GM23338 (cell line): ENCODE results near the gene UBE2QL1. TPM values are rescaled to one million over a fixed set of nuclear protein-coding genes. Genes with fewer than 3 reads are reported as not detected.

Source experiments
- ATAC-seq: fragments of 200-7000 bp; cut with Tn5 transposase; 3 replicates; pipeline ENCODE4 v1.9.1; 2020
- DNase-seq: peaks from one replicate; pipeline ENCODE4 v3.0.0-alpha.2; 2015; ENCODE audit warnings: low spot score
- H2AFZ ChIP-seq: fragments of 200-600 bp; sonication (generic); 2 replicates; pipeline ENCODE4 v1.8.0; 2016; ENCODE audit warnings: antibody characterized with exemption, mild to moderate bottlenecking, moderate library complexity
- H3F3A ChIP-seq: fragments of 200-600 bp; sonication (generic); replicated peaks from 2 replicates; pipeline ENCODE4 v1.8.0; 2017; ENCODE audit warnings: antibody characterized with exemption, mixed run types, low read depth
- H3K27ac ChIP-seq: fragments of 200-600 bp; sonication (generic); 2 replicates; pipeline ENCODE4 v1.6.1; 2016; ENCODE audit warnings: low read depth
- H3K27me3 ChIP-seq: fragments of 200-600 bp; sonication (generic); 2 replicates; pipeline ENCODE4 v1.8.0; 2016; ENCODE audit warnings: mild to moderate bottlenecking, mixed run types, moderate library complexity; ENCODE audit not compliant: insufficient read depth
- H3K36me3 ChIP-seq: fragments of 200-600 bp; sonication (generic); 2 replicates; pipeline ENCODE4 v1.8.0; 2016; ENCODE audit warnings: mild to moderate bottlenecking; ENCODE audit not compliant: insufficient read depth
- H3K4me1 ChIP-seq: fragments of 200-600 bp; sonication (generic); 2 replicates; pipeline ENCODE4 v1.8.0; 2016; ENCODE audit warnings: mild to moderate bottlenecking, moderate library complexity; ENCODE audit not compliant: insufficient read depth
- H3K4me2 ChIP-seq: fragments of 200-600 bp; sonication (generic); 2 replicates; pipeline ENCODE4 v1.7.1; 2017; ENCODE audit warnings: mixed run types
- H3K4me3 ChIP-seq: fragments of 200-600 bp; sonication (generic); 2 replicates; pipeline ENCODE4 v1.6.1; 2016; ENCODE audit warnings: mixed run types
- H3K79me2 ChIP-seq: fragments of 200-600 bp; sonication (generic); replicated peaks from 2 replicates; pipeline ENCODE4 v1.8.0; 2017; ENCODE audit warnings: mild to moderate bottlenecking; ENCODE audit not compliant: insufficient read depth
- H3K9me2 ChIP-seq: fragments of 200-600 bp; sonication (generic); 2 replicates; pipeline ENCODE4 v1.8.0; 2017; ENCODE audit not compliant: insufficient read depth
- H4K20me1 ChIP-seq: fragments of 200-600 bp; sonication (generic); replicated peaks from 2 replicates; pipeline ENCODE4 v1.8.0; 2017; ENCODE audit warnings: mild to moderate bottlenecking; ENCODE audit not compliant: insufficient read depth
- H3K27ac Mint-ChIP-seq: 2 replicates; pipeline ENCODE4 v1.8.0; 2020; ENCODE audit warnings: inconsistent platforms, mild to moderate bottlenecking, moderate library complexity, mixed read lengths
- H3K27me3 Mint-ChIP-seq: 3 replicates; pipeline ENCODE4 v1.8.0; 2022; ENCODE audit warnings: low read depth, mild to moderate bottlenecking, moderate library complexity, mixed read lengths, inconsistent platforms; ENCODE audit not compliant: insufficient read depth, poor library complexity
- H3K36me3 Mint-ChIP-seq: 3 replicates; pipeline ENCODE4 v1.8.0; 2021; ENCODE audit warnings: low read depth, mild to moderate bottlenecking, inconsistent platforms, moderate library complexity, mixed read lengths
- H3K4me1 Mint-ChIP-seq: 3 replicates; pipeline ENCODE4 v1.8.0; 2020; ENCODE audit warnings: mild to moderate bottlenecking, inconsistent platforms, mixed read lengths
- H3K4me3 Mint-ChIP-seq: 3 replicates; pipeline ENCODE4 v1.8.0; 2021; ENCODE audit warnings: moderate library complexity, mild to moderate bottlenecking, inconsistent platforms, mixed read lengths
- H3K9me3 Mint-ChIP-seq: 3 replicates; pipeline ENCODE4 v1.8.0; 2020; ENCODE audit warnings: moderate library complexity, mild to moderate bottlenecking, inconsistent platforms, mixed read lengths
- CREB1 ChIP-seq: fragments of 250-450 bp; sonication (Bioruptor Pico); IDR thresholded peaks from 2 replicates; pipeline ENCODE4 v1.5.0; 2020; ENCODE audit warnings: low read depth, mild to moderate bottlenecking, moderate library complexity
- ETS1 ChIP-seq: IDR thresholded peaks from 2 replicates; pipeline ENCODE4 v1.6.1; 2016; ENCODE audit warnings: antibody characterized with exemption
- EZH2 ChIP-seq: fragments of 200-600 bp; sonication (generic); IDR thresholded peaks from one replicate; pipeline ENCODE4 v1.8.0; 2017; ENCODE audit warnings: antibody characterized with exemption, mild to moderate bottlenecking, low read depth; ENCODE audit not compliant: unreplicated experiment
- EZH2phosphoT487 ChIP-seq: fragments of 200-600 bp; sonication (generic); IDR thresholded peaks from one replicate; pipeline ENCODE4 v1.8.1; 2018; ENCODE audit warnings: antibody characterized with exemption; ENCODE audit not compliant: unreplicated experiment
- JUNB ChIP-seq: IDR thresholded peaks from one replicate; pipeline ENCODE4 v1.6.1; 2016; ENCODE audit warnings: antibody characterized with exemption; ENCODE audit not compliant: unreplicated experiment
- NANOG ChIP-seq: IDR thresholded peaks from 2 replicates; pipeline ENCODE4 v1.6.1; 2016; ENCODE audit warnings: antibody characterized with exemption, borderline replicate concordance
- POLR2AphosphoS5 ChIP-seq: IDR thresholded peaks from 2 replicates; pipeline ENCODE4 v1.6.1; 2016; ENCODE audit warnings: antibody characterized with exemption, low read depth
- STAT1 ChIP-seq: IDR thresholded peaks from one replicate; pipeline ENCODE4 v1.6.1; 2016; ENCODE audit warnings: antibody characterized with exemption; ENCODE audit not compliant: unreplicated experiment
- ZNF114 ChIP-seq: fragments of 250-450 bp; sonication (Bioruptor Pico); IDR thresholded peaks from 2 replicates; pipeline ENCODE4 v1.5.0; 2020; ENCODE audit warnings: mild to moderate bottlenecking, moderate library complexity
- ZNF462 ChIP-seq: fragments of 250-450 bp; sonication (Bioruptor Pico); IDR thresholded peaks from 2 replicates; pipeline ENCODE4 v1.5.0; 2020; ENCODE audit warnings: mild to moderate bottlenecking, moderate library complexity
- polyA plus RNA-seq: library from polyadenylated mRNA; unstranded; fragments of >200 nt; fragmentation: Nextera tagmentation; extraction: Ambion mirVana; gene quantifications from 2 replicates; pipeline ENCODE4 v1.2.1, GENCODE V29; 2016
- total RNA-seq: library from RNA; depleted of rRNA; stranded (reverse); fragments of >200 nt; shearing (Covaris generic); gene quantifications from 2 replicates; pipeline ENCODE4 v1.2.3, GENCODE V29; 2014
- TF ChIP-seq, protein P1 (sequence below): IDR thresholded peaks from one replicate; pipeline ENCODE4 v1.6.1; 2018; ENCODE audit warnings: antibody characterized with exemption; ENCODE audit not compliant: unreplicated experiment

UBE2QL1 gene
- total and polyA plus RNA-seq, 2 experiments from 2014 or later: 0.40 to 0.83 TPM

DNA sequence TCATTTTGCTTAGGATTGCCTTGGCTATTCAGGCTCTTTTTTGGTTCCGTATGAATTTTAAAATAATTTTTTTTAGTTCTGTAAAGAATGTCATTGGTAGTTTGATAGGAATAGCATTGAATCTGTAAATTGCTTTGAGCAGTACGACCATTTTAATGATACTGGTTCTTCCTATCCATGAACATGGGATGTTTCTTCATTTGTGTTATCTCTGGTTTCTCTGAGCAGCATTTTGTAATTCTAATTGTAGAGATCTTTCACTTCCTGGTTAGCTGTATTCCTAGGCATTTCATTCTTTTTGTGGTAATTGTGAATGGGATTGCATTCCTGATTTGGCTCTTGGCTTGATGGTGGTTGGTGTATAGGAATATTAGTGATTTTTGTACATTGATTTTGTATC, 6.3 kb upstream of the UBE2QL1 start:
- no peak overlapping the region for H3K4me2 ChIP-seq
- no peaks in the 10 kb centered on the region for H3K4me1 ChIP-seq
- ATAC-seq (no peak), DNase-seq (no peak)
- no peaks in the 10 kb centered on the region for H3F3A ChIP-seq
- TF ChIP-seq CREB1 (CRISPR knock-in tag) (no peak), JUNB (no peak), ZNF462 (CRISPR knock-in tag) (no peak), EZH2 (no peak), STAT1 (no peak), POLR2AphosphoS5 (no peak), ZNF114 (CRISPR knock-in tag) (no peak), EZH2phosphoT487 (no peak), NANOG (no peak), ETS1 (no peak)
- TF ChIP-seq, protein P1, sequence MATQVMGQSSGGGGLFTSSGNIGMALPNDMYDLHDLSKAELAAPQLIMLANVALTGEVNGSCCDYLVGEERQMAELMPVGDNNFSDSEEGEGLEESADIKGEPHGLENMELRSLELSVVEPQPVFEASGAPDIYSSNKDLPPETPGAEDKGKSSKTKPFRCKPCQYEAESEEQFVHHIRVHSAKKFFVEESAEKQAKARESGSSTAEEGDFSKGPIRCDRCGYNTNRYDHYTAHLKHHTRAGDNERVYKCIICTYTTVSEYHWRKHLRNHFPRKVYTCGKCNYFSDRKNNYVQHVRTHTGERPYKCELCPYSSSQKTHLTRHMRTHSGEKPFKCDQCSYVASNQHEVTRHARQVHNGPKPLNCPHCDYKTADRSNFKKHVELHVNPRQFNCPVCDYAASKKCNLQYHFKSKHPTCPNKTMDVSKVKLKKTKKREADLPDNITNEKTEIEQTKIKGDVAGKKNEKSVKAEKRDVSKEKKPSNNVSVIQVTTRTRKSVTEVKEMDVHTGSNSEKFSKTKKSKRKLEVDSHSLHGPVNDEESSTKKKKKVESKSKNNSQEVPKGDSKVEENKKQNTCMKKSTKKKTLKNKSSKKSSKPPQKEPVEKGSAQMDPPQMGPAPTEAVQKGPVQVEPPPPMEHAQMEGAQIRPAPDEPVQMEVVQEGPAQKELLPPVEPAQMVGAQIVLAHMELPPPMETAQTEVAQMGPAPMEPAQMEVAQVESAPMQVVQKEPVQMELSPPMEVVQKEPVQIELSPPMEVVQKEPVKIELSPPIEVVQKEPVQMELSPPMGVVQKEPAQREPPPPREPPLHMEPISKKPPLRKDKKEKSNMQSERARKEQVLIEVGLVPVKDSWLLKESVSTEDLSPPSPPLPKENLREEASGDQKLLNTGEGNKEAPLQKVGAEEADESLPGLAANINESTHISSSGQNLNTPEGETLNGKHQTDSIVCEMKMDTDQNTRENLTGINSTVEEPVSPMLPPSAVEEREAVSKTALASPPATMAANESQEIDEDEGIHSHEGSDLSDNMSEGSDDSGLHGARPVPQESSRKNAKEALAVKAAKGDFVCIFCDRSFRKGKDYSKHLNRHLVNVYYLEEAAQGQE: no peak
- Mint-ChIP-seq H3K4me3 (no peak overlapping the region), H3K9me3 (peaks cover 15% of the 10 kb centered on the region; the same call in 2 of the 3 replicates), H3K27ac (no peak overlapping the region), H3K4me1 (no peaks in the 10 kb centered on the region), H3K36me3 (0 out of 3 replicates have a peak, but pooled peaks cover 3% of the 10 kb centered on the region), H3K27me3 (peaks cover 10% of the 10 kb centered on the region)
- H3K27ac ChIP-seq: no peak overlapping the region
- H3K9me2 ChIP-seq: no peaks in the 10 kb centered on the region
- H2AFZ ChIP-seq: no peak overlapping the region
- no peaks in the 10 kb centered on the region for H3K36me3 ChIP-seq
- no peaks in the 10 kb centered on the region for H4K20me1 ChIP-seq
- H3K79me2 ChIP-seq: no peaks in the 10 kb centered on the region
- H3K27me3 ChIP-seq: no peaks in the 10 kb centered on the region
- no peak overlapping the region for H3K4me3 ChIP-seq
